GM19395 (cell line): ENCODE measurements around the gene PDCD4.
A peak's percentile ranks its signal among the peaks of the same experiment; 100 is the strongest.

Source experiments
- ATAC-seq: cut with Tn5 transposase; IDR thresholded peaks from one replicate; pipeline ENCODE4 v1.9.1; 2021; ENCODE audit warnings: mild to moderate bottlenecking, moderate library complexity; ENCODE audit not compliant: unreplicated experiment

PDCD4 gene

GRCh38 chr10:110871298-110872084 lies at the start of gene PDCD4:
Gene PDCD4, plus strand, starts transcription at chr10:110871928. Its CDS starts 4,100 bp downstream, at chr10:110876028.
- ATAC-seq, result peak; percentile 70

- no peak for ATAC-seq
These were observed 49.6 kb upstream of the PDCD4 start for GRCh38 chr10:110822035-110822711.

GRCh38 chr10:110822712-110823311 lies 48.9 kb upstream of the PDCD4 start:
- ATAC-seq, result no peak

GRCh38 chr10:110824152-110824441 lies 47.6 kb upstream of the PDCD4 start:
- no peak for ATAC-seq

- ATAC-seq, result no peak
These were observed 47.1 kb upstream of the PDCD4 start for GRCh38 chr10:110824660-110825059.

GRCh38 chr10:110825508-110825907 lies 46.2 kb upstream of the PDCD4 start:
- no peak for ATAC-seq

- ATAC-seq, result no peak
These were observed 44.3 kb upstream of the PDCD4 start for GRCh38 chr10:110827410-110827809.

- no peak for ATAC-seq
These were observed 43.9 kb upstream of the PDCD4 start for GRCh38 chr10:110827875-110828274.

GRCh38 chr10:110828525-110828924 lies 43.2 kb upstream of the PDCD4 start:
- no peak for ATAC-seq

- no peak for ATAC-seq
These were observed 41.9 kb upstream of the PDCD4 start for GRCh38 chr10:110829721-110830410.

- no peak for ATAC-seq
These were observed 38.3 kb upstream of the PDCD4 start for GRCh38 chr10:110833234-110833940.

GRCh38 chr10:110833941-110834628 lies 37.6 kb upstream of the PDCD4 start:
- ATAC-seq, result no peak

- no peak for ATAC-seq
These were observed 37.0 kb upstream of the PDCD4 start for GRCh38 chr10:110834629-110835301.

- no peak for ATAC-seq
These were observed 35.9 kb upstream of the PDCD4 start for GRCh38 chr10:110835841-110836240.

GRCh38 chr10:110836706-110837105 lies 35.0 kb upstream of the PDCD4 start:
- no peak for ATAC-seq

- no peak for ATAC-seq
These were observed 34.1 kb upstream of the PDCD4 start for GRCh38 chr10:110837418-110838171.

GRCh38 chr10:110840225-110840922 lies 31.4 kb upstream of the PDCD4 start:
- ATAC-seq, result no peak

GRCh38 chr10:110840923-110841428 lies 30.8 kb upstream of the PDCD4 start:
- ATAC-seq, result no peak
